Measurements from ENCODE around the gene ACOT4.
A peak's percentile ranks its signal among the peaks of the same experiment; 100 is the strongest.
"Not testable (repeated sequence)": the region's sequence is repeated elsewhere in the genome, so short reads cannot be mapped to it uniquely, and the experiment has no call there.

Gene ACOT4

GRCh38 chr14:73577214-73577613 is 14.5 kb upstream of the ACOT4 start:
- DNase-seq (ENCODE audit: low spot score), result not testable (repeated sequence)

GRCh38 chr14:73582102-73582979 is 9.3 kb upstream of the ACOT4 start:
- not testable (repeated sequence) for DNase-seq (ENCODE audit: low spot score)

- no peak for DNase-seq (ENCODE audit: low spot score)
Observed at GRCh38 chr14:73588695-73589094, 3.0 kb upstream of the ACOT4 start.

- no peak for DNase-seq (ENCODE audit: low spot score)
Observed at GRCh38 chr14:73589116-73589515, 2.6 kb upstream of the ACOT4 start.

- DNase-seq (ENCODE audit: low spot score), result not testable (repeated sequence)
Observed at GRCh38 chr14:73590673-73591004, 1.0 kb upstream of the ACOT4 start.

- no peak for DNase-seq (ENCODE audit: low spot score)
Observed at GRCh38 chr14:73594491-73594890, 2.8 kb downstream of the ACOT4 start.

GRCh38 chr14:73599499-73599898 is 7.8 kb downstream of the ACOT4 start:
- no peak for DNase-seq (ENCODE audit: low spot score)

- DNase-seq (ENCODE audit: low spot score), result no peak
Observed at GRCh38 chr14:73602994-73603393, 11.3 kb downstream of the ACOT4 start.

- DNase-seq (ENCODE audit: low spot score), result no peak
Observed at GRCh38 chr14:73606271-73606670, 14.6 kb downstream of the ACOT4 start.

GRCh38 chr14:73607241-73607640 is 15.6 kb downstream of the ACOT4 start:
- DNase-seq (ENCODE audit: low spot score), result no peak

GRCh38 chr14:73610687-73611086 is 19.0 kb downstream of the ACOT4 start:
- DNase-seq (ENCODE audit: low spot score), result peak; percentile 24

GRCh38 chr14:73612339-73613045 is 20.8 kb downstream of the ACOT4 start, which contains the start of gene ACOT6:
TSS of gene ACOT6 (plus strand) at chr14:73612517. CDS start at chr14:73612572, 55 bp downstream.
- DNase-seq (ENCODE audit: low spot score), result peak; percentile 31

- no peak for DNase-seq (ENCODE audit: low spot score)
Observed at GRCh38 chr14:73613046-73613383, 21.3 kb downstream of the ACOT4 start.

- DNase-seq (ENCODE audit: low spot score), result no peak
Observed at GRCh38 chr14:73613419-73613963, 21.8 kb downstream of the ACOT4 start.

GRCh38 chr14:73616831-73617230 is 25.2 kb downstream of the ACOT4 start:
- DNase-seq (ENCODE audit: low spot score), result no peak

GRCh38 chr14:73619524-73619923 is 27.9 kb downstream of the ACOT4 start:
- DNase-seq (ENCODE audit: low spot score), result no peak

- DNase-seq (ENCODE audit: low spot score), result no peak
Observed at GRCh38 chr14:73620268-73620667, 28.6 kb downstream of the ACOT4 start.

- DNase-seq (ENCODE audit: low spot score), result no peak
Observed at GRCh38 chr14:73623504-73624054, 31.9 kb downstream of the ACOT4 start.

- DNase-seq (ENCODE audit: low spot score), result no peak
Observed at GRCh38 chr14:73625706-73626105, 34.0 kb downstream of the ACOT4 start.

GRCh38 chr14:73627151-73627558 is 35.5 kb downstream of the ACOT4 start:
- DNase-seq (ENCODE audit: low spot score), result no peak

- DNase-seq (ENCODE audit: low spot score), result no peak
Observed at GRCh38 chr14:73630009-73630780, 38.5 kb downstream of the ACOT4 start.
